ENCODE results near the gene RNF157. TPM values are rescaled to one million over a fixed set of nuclear protein-coding genes. Genes with fewer than 3 reads are reported as not detected.

Gene RNF157
- total RNA-seq, 4 donors from 2014 or later, result 50.5 to 142 (median 85.3) TPM

DNA sequence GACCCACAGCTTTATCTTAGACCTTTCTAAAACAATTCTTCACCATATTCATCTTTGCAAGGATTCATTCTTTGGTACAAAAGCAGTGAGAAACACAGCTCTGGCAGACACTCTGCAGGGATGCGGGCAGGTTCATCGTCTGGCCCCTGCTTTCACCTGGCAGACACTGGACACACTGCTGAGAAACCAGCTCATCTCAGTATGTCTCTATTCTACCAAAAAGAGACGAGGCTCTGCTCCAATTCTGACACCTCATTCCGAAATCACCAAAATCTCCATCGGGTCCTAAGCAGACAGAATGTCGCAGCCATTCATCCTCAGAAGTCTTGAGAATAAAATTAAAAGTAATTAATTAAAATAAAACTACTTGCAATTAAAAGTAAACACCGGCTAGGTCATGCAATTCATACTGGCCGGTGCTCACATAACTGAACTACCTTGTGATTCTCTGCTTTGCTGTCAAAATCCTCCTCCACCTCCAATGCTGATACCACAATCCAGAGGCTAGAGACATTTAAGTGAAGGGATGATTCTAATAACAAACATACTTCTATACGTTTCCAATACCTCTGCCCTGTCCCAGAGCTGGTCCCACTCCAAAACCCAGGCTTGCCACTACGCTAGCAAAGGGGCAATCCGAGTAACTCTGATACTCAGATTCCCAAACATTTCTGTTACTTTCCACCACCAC is 1.3 kb downstream of the RNF157 start:
- peak overlapping the region; percentile 89 to 94 (median 90) for H3K27ac ChIP-seq

DNA sequence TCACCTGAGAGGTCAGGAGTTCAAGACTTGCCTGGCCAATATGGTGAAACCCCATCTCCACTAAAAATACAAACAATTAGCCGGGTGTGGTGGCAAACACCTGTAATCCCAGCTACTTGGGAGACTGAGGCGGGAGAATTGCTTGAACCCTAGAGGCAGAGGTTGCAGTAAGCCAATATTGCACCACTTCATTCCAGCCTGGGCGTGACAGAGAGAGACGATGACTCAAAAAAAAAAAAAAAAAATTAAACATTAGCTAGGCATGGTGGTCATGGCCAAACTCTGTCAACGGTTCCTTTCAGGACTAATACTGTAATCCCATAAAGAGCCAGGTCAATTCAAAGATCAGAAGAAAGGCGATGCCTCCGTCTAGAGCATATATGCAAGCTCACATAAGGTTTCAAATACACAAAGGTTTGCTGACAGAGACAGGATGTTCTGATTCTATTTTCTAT is 2.4 kb downstream of the RNF157 start:
- in situ Hi-C loops (cut with MboI; ENCODE audit: low sequenced_read_pairs in 4 of 4) (no loop called here), intact Hi-C loops (cut with DNase I; ENCODE audit: low total_unique reads) (loop anchor here (2.0 kb wide), 2 partner anchors 27 to 41 kb away; no protein-coding TSS in a partner anchor)
- H3K9me3 ChIP-seq, result no peaks in the 10 kb centered on the region
- ATAC-seq (no peak), DNase-seq (no peak)
- H3K36me3 ChIP-seq, result no peaks in the 10 kb centered on the region
- TF ChIP-seq POLR2A (IDR thresholded peaks at IDR 0.05), result no peak
- TF ChIP-seq, protein P1, sequence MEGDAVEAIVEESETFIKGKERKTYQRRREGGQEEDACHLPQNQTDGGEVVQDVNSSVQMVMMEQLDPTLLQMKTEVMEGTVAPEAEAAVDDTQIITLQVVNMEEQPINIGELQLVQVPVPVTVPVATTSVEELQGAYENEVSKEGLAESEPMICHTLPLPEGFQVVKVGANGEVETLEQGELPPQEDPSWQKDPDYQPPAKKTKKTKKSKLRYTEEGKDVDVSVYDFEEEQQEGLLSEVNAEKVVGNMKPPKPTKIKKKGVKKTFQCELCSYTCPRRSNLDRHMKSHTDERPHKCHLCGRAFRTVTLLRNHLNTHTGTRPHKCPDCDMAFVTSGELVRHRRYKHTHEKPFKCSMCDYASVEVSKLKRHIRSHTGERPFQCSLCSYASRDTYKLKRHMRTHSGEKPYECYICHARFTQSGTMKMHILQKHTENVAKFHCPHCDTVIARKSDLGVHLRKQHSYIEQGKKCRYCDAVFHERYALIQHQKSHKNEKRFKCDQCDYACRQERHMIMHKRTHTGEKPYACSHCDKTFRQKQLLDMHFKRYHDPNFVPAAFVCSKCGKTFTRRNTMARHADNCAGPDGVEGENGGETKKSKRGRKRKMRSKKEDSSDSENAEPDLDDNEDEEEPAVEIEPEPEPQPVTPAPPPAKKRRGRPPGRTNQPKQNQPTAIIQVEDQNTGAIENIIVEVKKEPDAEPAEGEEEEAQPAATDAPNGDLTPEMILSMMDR (IDR thresholded peaks at IDR 0.05 in 4 of 5, conservative IDR thresholded peaks at IDR 0.05 in 1 of 5), result no peak
- no peak overlapping the region for H3K4me3 ChIP-seq
- no peaks in the 10 kb centered on the region for H3K27me3 ChIP-seq
- H3K4me1 ChIP-seq, result peaks cover 21 to 26% of the 10 kb centered on the region in 2 donors
- peak overlapping the region; percentile 89 to 94 (median 90) for H3K27ac ChIP-seq

More for the DNA sequence above, 1.3 kb downstream of the RNF157 start:
- intact Hi-C loops (cut with DNase I; ENCODE audit: low total_unique reads), result loop anchor here (2.0 kb wide), 1 partner anchor 40 kb away; no protein-coding TSS in a partner anchor
- no peak for ATAC-seq
- DNase-seq, result no peak
- in situ Hi-C loops (cut with MboI; ENCODE audit: low sequenced_read_pairs in 4 of 4), result no loop called here
- H3K27me3 ChIP-seq, result no peaks in the 10 kb centered on the region
- peaks cover 23 to 26% of the 10 kb centered on the region in 2 donors for H3K4me1 ChIP-seq
- no peak for TF ChIP-seq POLR2A (IDR thresholded peaks at IDR 0.05)
- TF ChIP-seq, protein P1 (IDR thresholded peaks at IDR 0.05 in 4 of 5, conservative IDR thresholded peaks at IDR 0.05 in 1 of 5), result no peak
- H3K4me3 ChIP-seq, result peak overlapping the region; percentile 60 to 74 (median 65)
- H3K36me3 ChIP-seq, result no peaks in the 10 kb centered on the region
- no peaks in the 10 kb centered on the region for H3K9me3 ChIP-seq

DNA sequence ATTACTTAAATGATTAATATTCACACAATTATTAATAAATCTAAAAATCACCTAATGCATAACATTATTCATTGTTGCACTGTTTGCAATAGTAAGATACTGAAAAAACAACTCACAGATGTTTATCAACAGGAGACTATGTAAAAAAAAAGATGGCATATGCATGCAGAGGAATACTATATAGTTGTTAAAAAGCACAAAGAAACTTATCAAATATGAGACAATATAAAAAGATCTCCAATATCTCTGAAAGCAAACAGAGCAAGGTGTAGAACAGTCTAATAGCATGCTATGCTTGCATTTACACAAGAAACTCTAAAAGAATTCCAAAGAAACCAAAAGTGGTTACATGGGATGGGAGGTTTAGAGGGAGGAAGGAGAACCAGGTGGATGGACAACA is 3.7 kb downstream of the RNF157 start:
- in situ Hi-C loops (cut with MboI; ENCODE audit: low sequenced_read_pairs in 4 of 4) (no loop called here), intact Hi-C loops (cut with DNase I; ENCODE audit: low total_unique reads) (loop anchor here (2.0 kb wide), 1 partner anchor 26 kb away; no protein-coding TSS in a partner anchor)
- TF ChIP-seq POLR2A (IDR thresholded peaks at IDR 0.05), result no peak
- TF ChIP-seq, protein P1 (IDR thresholded peaks at IDR 0.05 in 4 of 5, conservative IDR thresholded peaks at IDR 0.05 in 1 of 5), result no peak
- ATAC-seq (no peak), DNase-seq (no peak)
- H3K27me3 ChIP-seq, result no peaks in the 10 kb centered on the region
- no peaks in the 10 kb centered on the region for H3K9me3 ChIP-seq
- H3K27ac ChIP-seq, result no peak overlapping the region
- no peak overlapping the region for H3K4me3 ChIP-seq
- peaks cover 15% of the 10 kb centered on the region in 2 donors for H3K4me1 ChIP-seq
- H3K36me3 ChIP-seq, result no peaks in the 10 kb centered on the region

DNA sequence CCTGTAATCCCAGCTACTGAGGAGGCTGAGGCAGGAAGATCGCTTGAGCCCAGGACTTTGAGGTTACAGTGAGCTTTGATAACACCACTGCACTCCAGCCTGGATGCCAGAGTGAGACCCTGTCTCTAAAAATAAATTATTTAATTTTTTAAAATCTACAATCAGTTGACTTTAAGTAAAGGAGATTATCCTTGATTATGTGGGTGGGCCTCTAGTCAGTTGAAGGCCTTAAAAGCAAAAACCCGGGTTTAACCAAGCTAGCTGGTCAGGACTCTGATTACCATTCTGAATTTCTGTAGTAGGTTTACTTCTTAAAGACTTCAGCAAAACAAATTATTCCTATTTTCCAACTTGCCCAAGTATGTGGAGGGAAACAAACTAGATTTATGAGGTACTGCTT is 4.4 kb downstream of the RNF157 start:
- intact Hi-C loops (cut with DNase I; ENCODE audit: low total_unique reads) (loop anchor here (2.0 kb wide), 1 partner anchor 25 kb away; no protein-coding TSS in a partner anchor), in situ Hi-C loops (cut with MboI; ENCODE audit: low sequenced_read_pairs in 4 of 4) (no loop called here)
- Histone ChIP-seq H3K27me3 (no peaks in the 10 kb centered on the region), H3K27ac (no peak overlapping the region), H3K4me1 (peaks cover 13 to 14% of the 10 kb centered on the region in 2 donors), H3K4me3 (no peak overlapping the region), H3K36me3 (no peaks in the 10 kb centered on the region), H3K9me3 (no peaks in the 10 kb centered on the region)
- ATAC-seq (no peak), DNase-seq (no peak)
- TF ChIP-seq, protein P1 (IDR thresholded peaks at IDR 0.05 in 4 of 5, conservative IDR thresholded peaks at IDR 0.05 in 1 of 5), result no peak
- TF ChIP-seq POLR2A (IDR thresholded peaks at IDR 0.05), result no peak

All from gastrocnemius medialis (tissue), 4 donors.